HG03442 (cell line): ENCODE measurements around the gene TRIM24.

Experiments used
- ATAC-seq: cut with Tn5 transposase; IDR thresholded peaks from one replicate; pipeline ENCODE4 v1.9.1; 2021; ENCODE audit warnings: mild to moderate bottlenecking, moderate library complexity; ENCODE audit not compliant: unreplicated experiment

The TRIM24 gene

GRCh38 chr7:138568655-138569054 is 108.6 kb downstream of the TRIM24 start:
- ATAC-seq = no peak

GRCh38 chr7:138569418-138569817 is 109.4 kb downstream of the TRIM24 start:
- no peak for ATAC-seq

GRCh38 chr7:138570715-138571114 is 110.7 kb downstream of the TRIM24 start:
- no peak for ATAC-seq

GRCh38 chr7:138573741-138574140 is 113.7 kb downstream of the TRIM24 start:
- no peak for ATAC-seq

GRCh38 chr7:138575897-138576428 is 115.9 kb downstream of the TRIM24 start:
- ATAC-seq = no peak

GRCh38 chr7:138579136-138579535 is 119.1 kb downstream of the TRIM24 start:
- ATAC-seq = no peak

- ATAC-seq = no peak
Observed at GRCh38 chr7:138579671-138580070, 119.6 kb downstream of the TRIM24 start.

- peak; percentile 68 for ATAC-seq
Observed at GRCh38 chr7:138581065-138581464, 121.0 kb downstream of the TRIM24 start.

GRCh38 chr7:138584283-138584682 is 124.2 kb downstream of the TRIM24 start:
- no peak for ATAC-seq

GRCh38 chr7:138584696-138585095 is 124.6 kb downstream of the TRIM24 start:
- no peak for ATAC-seq

- no peak for ATAC-seq
Observed at GRCh38 chr7:138585283-138585993, 125.4 kb downstream of the TRIM24 start.

GRCh38 chr7:138587485-138587884 is 127.4 kb downstream of the TRIM24 start:
- no peak for ATAC-seq

- no peak for ATAC-seq
Observed at GRCh38 chr7:138588986-138589385, 128.9 kb downstream of the TRIM24 start.

GRCh38 chr7:138590154-138590553 is 130.1 kb downstream of the TRIM24 start:
- ATAC-seq = no peak

GRCh38 chr7:138595454-138595853 is 135.4 kb downstream of the TRIM24 start:
- ATAC-seq = no peak

GRCh38 chr7:138602451-138602850 is 142.4 kb downstream of the TRIM24 start:
- ATAC-seq = no peak

- no peak for ATAC-seq
Observed at GRCh38 chr7:138603549-138604318, 143.7 kb downstream of the TRIM24 start.

- ATAC-seq = no peak
Observed at GRCh38 chr7:138606236-138606635, 146.2 kb downstream of the TRIM24 start.

GRCh38 chr7:138607216-138608126 is 147.4 kb downstream of the TRIM24 start:
- no peak for ATAC-seq

GRCh38 chr7:138608275-138608674 is 148.2 kb downstream of the TRIM24 start:
- ATAC-seq = peak; percentile 78

GRCh38 chr7:138610671-138611170 is 150.7 kb downstream of the TRIM24 start:
- no peak for ATAC-seq
